ENCODE results near the gene HSD17B14.
"Not testable (repeated sequence)": the region's sequence is repeated elsewhere in the genome, so short reads cannot be mapped to it uniquely, and the experiment has no call there.

The HSD17B14 gene

GRCh38 chr19:48859711-48860572 lies 23.7 kb upstream of the HSD17B14 start:
- TF ChIP-seq ZFX (IDR thresholded peaks at IDR 0.05) (no peak), CTCF (conservative IDR thresholded peaks at IDR 0.05) (no peak)
- peak overlapping the region; percentile 51 for H3K27ac ChIP-seq

GRCh38 chr19:48858984-48859710 lies 22.9 kb upstream of the HSD17B14 start:
- peak overlapping the region; percentile 51 for H3K27ac ChIP-seq
- no peak for TF ChIP-seq ZFX (IDR thresholded peaks at IDR 0.05)
- TF ChIP-seq CTCF (conservative IDR thresholded peaks at IDR 0.05), result no peak

GRCh38 chr19:48856921-48857320 lies 20.6 kb upstream of the HSD17B14 start:
- no peak for TF ChIP-seq ZFX (IDR thresholded peaks at IDR 0.05)
- no peak for TF ChIP-seq CTCF (conservative IDR thresholded peaks at IDR 0.05)
- H3K27ac ChIP-seq, result no peak overlapping the region

GRCh38 chr19:48854103-48854502 lies 17.8 kb upstream of the HSD17B14 start:
- no peak for TF ChIP-seq ZFX (IDR thresholded peaks at IDR 0.05)
- no peak for TF ChIP-seq CTCF (conservative IDR thresholded peaks at IDR 0.05)
- no peak overlapping the region for H3K27ac ChIP-seq

- no peak for TF ChIP-seq CTCF (conservative IDR thresholded peaks at IDR 0.05)
- TF ChIP-seq ZFX (IDR thresholded peaks at IDR 0.05), result no peak
- peak overlapping the region; percentile 51; the same call in 1 of the 2 replicates for H3K27ac ChIP-seq
Measured at GRCh38 chr19:48853483-48853882, 17.2 kb upstream of the HSD17B14 start.

- peak overlapping the region; percentile 51; the same call in 1 of the 2 replicates for H3K27ac ChIP-seq
- TF ChIP-seq CTCF (conservative IDR thresholded peaks at IDR 0.05) (no peak), ZFX (IDR thresholded peaks at IDR 0.05) (no peak)
Measured at GRCh38 chr19:48852292-48852691, 16.0 kb upstream of the HSD17B14 start.

GRCh38 chr19:48846659-48847058 lies 10.4 kb upstream of the HSD17B14 start:
- not testable (repeated sequence) for H3K27ac ChIP-seq

Data from C4-2B (cell line).